PC-9 (cell line): ENCODE data around the gene PRKCH. TPM values are rescaled to one million over a fixed set of nuclear protein-coding genes. Genes with fewer than 3 reads are reported as not detected.

ENCODE experiments used
- BruUV-seq: library from RNA; stranded (reverse); fragments of 400-500 nt; replicated peaks from 2 replicates; lab custom pipeline; 2021; lab: Mats Ljungman, UMichigan
- CTCF ChIA-PET: fragments of 300-600 bp; sonication (Branson Sonifier 250); formaldehyde crosslinking; loops from one replicate; lab custom pipeline; 2022; ENCODE audit warnings: antibody characterized with exemption; lab: Charles Lee
- POLR2A ChIA-PET: fragments of 300-600 bp; sonication (Branson Sonifier 250); formaldehyde crosslinking; loops from one replicate; lab custom pipeline; 2022; ENCODE audit warnings: antibody characterized with exemption; ENCODE audit not compliant: unreplicated experiment; lab: Charles Lee
- DNase-seq, 2 experiments: peaks; one replicate each; pipeline versions ENCODE4 v3.0.0 to v3.0.0-alpha.2; 2015 to 2022; ENCODE audit warnings: mixed read lengths in 1 of 2
- H2AFZ ChIP-seq: fragments of 200-600 bp; sonication (generic); 2 replicates; pipeline ENCODE4 v1.8.1; 2017; ENCODE audit warnings: antibody characterized with exemption
- H3F3A ChIP-seq: fragments of 200-600 bp; sonication (generic); 2 replicates; pipeline ENCODE4 v1.8.1; 2017; ENCODE audit warnings: antibody characterized with exemption, mild to moderate bottlenecking, low read depth; ENCODE audit not compliant: insufficient read depth
- H3K27ac ChIP-seq: fragments of 200-600 bp; sonication (generic); 2 replicates; pipeline ENCODE4 v1.6.1; 2016; ENCODE audit warnings: mixed run types
- H3K27me3 ChIP-seq: fragments of 200-600 bp; sonication (generic); 2 replicates; pipeline ENCODE4 v1.6.1; 2016; ENCODE audit warnings: low read depth, mixed run types; ENCODE audit not compliant: insufficient read depth
- H3K36me3 ChIP-seq: fragments of 200-600 bp; sonication (generic); 2 replicates; pipeline ENCODE4 v1.6.1; 2016; ENCODE audit warnings: low read depth, mixed run types
- H3K4me1 ChIP-seq: fragments of 200-600 bp; sonication (generic); replicated peaks from 2 replicates; pipeline ENCODE4 v1.6.1; 2016; ENCODE audit warnings: mixed run types; ENCODE audit not compliant: insufficient read depth
- H3K4me2 ChIP-seq: fragments of 200-600 bp; sonication (generic); 2 replicates; pipeline ENCODE4 v1.6.1; 2017; ENCODE audit warnings: mixed run types
- H3K4me3 ChIP-seq: fragments of 200-600 bp; sonication (generic); 2 replicates; pipeline ENCODE4 v1.6.1; 2016; ENCODE audit warnings: mixed run types
- H3K79me2 ChIP-seq: fragments of 200-600 bp; sonication (generic); 2 replicates; pipeline ENCODE4 v1.6.1; 2017; ENCODE audit warnings: low read depth, mixed run types
- H3K9me2 ChIP-seq: fragments of 200-600 bp; sonication (generic); 2 replicates; pipeline ENCODE4 v1.8.1; 2017; ENCODE audit warnings: mild to moderate bottlenecking; ENCODE audit not compliant: insufficient read depth
- H3K9me3 ChIP-seq: fragments of 200-600 bp; sonication (generic); 2 replicates; pipeline ENCODE4 v1.8.1; 2016; ENCODE audit warnings: low read depth; ENCODE audit not compliant: insufficient read depth
- H4K20me1 ChIP-seq: fragments of 200-600 bp; sonication (generic); 2 replicates; pipeline ENCODE4 v1.8.1; 2017; ENCODE audit not compliant: insufficient read depth
- EZH2 ChIP-seq: fragments of 200-600 bp; sonication (generic); IDR thresholded peaks from 2 replicates; pipeline ENCODE4 v1.8.0; 2017; ENCODE audit warnings: antibody characterized with exemption, low read depth
- intact Hi-C: fragments of 100-400 bp; cut with micrococcal nuclease; formaldehyde crosslinking; loops from one replicate; pipeline ENCODE4 v1.10.0; 2022; ENCODE audit not compliant: unreplicated experiment
- total RNA-seq: library from RNA; stranded (reverse); gene quantifications from 2 replicates; pipeline ENCODE4 v1.2.3, GENCODE V29; 2021
- TF ChIP-seq, protein P1 (sequence below): fragments of 200-600 bp; sonication (generic); conservative IDR thresholded peaks from 2 replicates; pipeline ENCODE4 v1.6.1; 2017; ENCODE audit warnings: mixed run types, antibody characterized with exemption, mild to moderate bottlenecking, moderate library complexity

The PRKCH gene
- total RNA-seq, 1 experiment from 2014 or later: 32.4 TPM

- no peaks in the 10 kb centered on the region for H3K9me2 ChIP-seq
- ChIA-PET CTCF (no interaction called here), POLR2A (interaction anchor here (0.6 kb wide), 1 partner anchor 156 kb away, joined by 3 read pairs; no protein-coding TSS in a partner anchor)
- H2AFZ ChIP-seq: no peak overlapping the region
- no peaks in the 10 kb centered on the region for H3K27me3 ChIP-seq
- H3K4me2 ChIP-seq: no peak overlapping the region
- H3F3A ChIP-seq: peaks cover 30% of the 10 kb centered on the region
- H3K4me1 ChIP-seq: peaks cover 29% of the 10 kb centered on the region
- H3K27ac ChIP-seq: no peak overlapping the region
- H3K9me3 ChIP-seq: no peaks in the 10 kb centered on the region
- no peak overlapping the region for H3K4me3 ChIP-seq
- TF ChIP-seq EZH2: no peak
- TF ChIP-seq, protein P1, sequence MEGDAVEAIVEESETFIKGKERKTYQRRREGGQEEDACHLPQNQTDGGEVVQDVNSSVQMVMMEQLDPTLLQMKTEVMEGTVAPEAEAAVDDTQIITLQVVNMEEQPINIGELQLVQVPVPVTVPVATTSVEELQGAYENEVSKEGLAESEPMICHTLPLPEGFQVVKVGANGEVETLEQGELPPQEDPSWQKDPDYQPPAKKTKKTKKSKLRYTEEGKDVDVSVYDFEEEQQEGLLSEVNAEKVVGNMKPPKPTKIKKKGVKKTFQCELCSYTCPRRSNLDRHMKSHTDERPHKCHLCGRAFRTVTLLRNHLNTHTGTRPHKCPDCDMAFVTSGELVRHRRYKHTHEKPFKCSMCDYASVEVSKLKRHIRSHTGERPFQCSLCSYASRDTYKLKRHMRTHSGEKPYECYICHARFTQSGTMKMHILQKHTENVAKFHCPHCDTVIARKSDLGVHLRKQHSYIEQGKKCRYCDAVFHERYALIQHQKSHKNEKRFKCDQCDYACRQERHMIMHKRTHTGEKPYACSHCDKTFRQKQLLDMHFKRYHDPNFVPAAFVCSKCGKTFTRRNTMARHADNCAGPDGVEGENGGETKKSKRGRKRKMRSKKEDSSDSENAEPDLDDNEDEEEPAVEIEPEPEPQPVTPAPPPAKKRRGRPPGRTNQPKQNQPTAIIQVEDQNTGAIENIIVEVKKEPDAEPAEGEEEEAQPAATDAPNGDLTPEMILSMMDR: no peak
- peaks cover 22% of the 10 kb centered on the region for H3K79me2 ChIP-seq
- intact Hi-C loops: loop anchor here (5.0 to 10.0 kb wide), 2 partner anchors 929 to 1408 kb away; no protein-coding TSS in a partner anchor
- BruUV-seq: no TSS peak
- H4K20me1 ChIP-seq: peaks cover 11% of the 10 kb centered on the region
- DNase-seq: no peak
- H3K36me3 ChIP-seq: no peaks in the 10 kb centered on the region
These were observed 37.4 kb upstream of the PRKCH start for GRCh38 chr14:61284001-61284400.

DNA sequence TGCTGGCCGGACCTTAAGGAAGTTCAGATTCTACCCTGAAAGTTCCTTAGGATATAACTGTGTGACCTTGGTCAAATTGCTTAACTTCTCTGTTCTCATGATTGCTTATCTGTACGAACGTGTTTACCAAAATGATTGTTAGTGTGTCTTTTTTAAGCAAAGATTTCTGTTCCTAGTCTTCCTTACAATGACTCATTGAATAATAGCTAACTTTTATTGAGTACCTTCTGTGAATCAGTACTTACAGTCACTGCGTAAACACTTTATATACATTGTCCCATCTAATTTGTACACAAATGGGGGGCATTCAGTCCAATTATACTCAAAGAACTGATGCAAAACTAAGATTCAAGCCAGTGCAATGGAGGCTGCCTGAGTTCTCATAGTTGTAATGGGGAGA lies 36.0 kb upstream of the PRKCH start:
- Histone ChIP-seq H3F3A (peaks cover 24% of the 10 kb centered on the region), H4K20me1 (no peaks in the 10 kb centered on the region), H3K27me3 (no peaks in the 10 kb centered on the region), H2AFZ (no peak overlapping the region), H3K79me2 (peaks cover 8% of the 10 kb centered on the region), H3K27ac (no peak overlapping the region), H3K36me3 (no peaks in the 10 kb centered on the region), H3K9me2 (no peaks in the 10 kb centered on the region), H3K4me1 (peaks cover 26% of the 10 kb centered on the region), H3K4me3 (no peak overlapping the region), H3K9me3 (no peaks in the 10 kb centered on the region), H3K4me2 (no peak overlapping the region)
- intact Hi-C loops: loop anchor here (10.0 kb wide), 1 partner anchor 931 kb away; no protein-coding TSS in a partner anchor
- TF ChIP-seq EZH2: no peak
- TF ChIP-seq, protein P1: no peak
- ChIA-PET CTCF (interaction anchor here (2.4 kb wide), 1 partner anchor 16 kb away, joined by 6 read pairs; no protein-coding TSS in a partner anchor), POLR2A (interaction anchor here (0.6 kb wide), 1 partner anchor 10 kb away, joined by 3 read pairs; no protein-coding TSS in a partner anchor)
- no peak for DNase-seq
- no TSS peak for BruUV-seq

GRCh38 chr14:61287196-61287595 lies 34.2 kb upstream of the PRKCH start:
- Histone ChIP-seq H4K20me1 (no peaks in the 10 kb centered on the region), H3K27me3 (no peaks in the 10 kb centered on the region), H3K79me2 (peaks cover 7% of the 10 kb centered on the region; the same call in 1 of the 2 replicates), H3K4me2 (no peak overlapping the region), H3K9me3 (no peaks in the 10 kb centered on the region), H3K27ac (no peak overlapping the region), H3K36me3 (no peaks in the 10 kb centered on the region), H3K9me2 (no peaks in the 10 kb centered on the region), H3K4me3 (no peak overlapping the region), H2AFZ (no peak overlapping the region), H3F3A (peaks cover 11% of the 10 kb centered on the region; the same call in 1 of the 2 replicates), H3K4me1 (peaks cover 21% of the 10 kb centered on the region)
- BruUV-seq: no TSS peak
- intact Hi-C loops: loop anchor here (10.0 kb wide), 1 partner anchor 932 kb away; no protein-coding TSS in a partner anchor
- TF ChIP-seq, protein P1: no peak
- no peak for TF ChIP-seq EZH2
- CTCF ChIA-PET: interaction anchor here (0.6 to 2.4 kb wide), 4 partner anchors 12 to 942 kb away, joined by 3 to 20 read pairs (median 8); no protein-coding TSS in a partner anchor
- POLR2A ChIA-PET: no interaction called here
- no peak for DNase-seq
